Endothelial cell of umbilical vein (primary cell): Measurements from ENCODE around the gene BRD3. TPM values are rescaled to one million over a fixed set of nuclear protein-coding genes. Genes with fewer than 3 reads are reported as not detected.

Experiments used
- BruUV-seq: library from RNA; stranded (reverse); fragments of 400-500 nt; replicated peaks from 2 replicates; lab custom pipeline; 2021; lab: Mats Ljungman, UMichigan
- CTCF ChIA-PET: fragments of 300-600, 350-600 bp; sonication (Branson Sonifier 250); formaldehyde crosslinking; loops from one replicate; lab custom pipeline; 2021; ENCODE audit warnings: antibody characterized with exemption, inconsistent platforms; lab: Charles Lee
- POLR2A ChIA-PET: fragments of 300-600, 350-600 bp; sonication (Branson Sonifier 250); formaldehyde crosslinking; loops from one replicate; lab custom pipeline; 2021; ENCODE audit warnings: antibody characterized with exemption, inconsistent platforms; lab: Charles Lee
- DNase-seq: peaks from one replicate; pipeline ENCODE4 v3.0.0-alpha.2; 2011; ENCODE audit warnings: low read depth, low spot score
- FAIRE-seq: peaks from 2 replicates; lab custom pipeline; 2011; peaks lifted over from hg19 to GRCh38; lab: Jason Lieb, UNC
- H2AFZ ChIP-seq: 2 replicates; pipeline ENCODE4 v1.6.0; 2012; ENCODE audit warnings: low read depth, low read length, control low read depth, inconsistent platforms
- H3K27ac ChIP-seq: 2 replicates; pipeline ENCODE4 v1.5.1; 2011; ENCODE audit warnings: low read depth, mild to moderate bottlenecking, control low read depth, low read length, moderate library complexity; ENCODE audit not compliant: insufficient read depth
- H3K27me3 ChIP-seq, 2 experiments: 2 replicates each; pipeline versions ENCODE4 v1.6.0 to v1.6.1; 2011; ENCODE audit warnings: low read length in 2 of 2, mixed read lengths in 1 of 2; ENCODE audit not compliant: control insufficient read depth in 2 of 2, insufficient read depth in 2 of 2
- H3K36me3 ChIP-seq, 2 experiments: 2 replicates in 1 of 2; 3 replicates in 1 of 2; pipeline ENCODE4 v1.5.1; 2011; ENCODE audit warnings: low read length in 2 of 2, mild to moderate bottlenecking in 1 of 2, moderate library complexity in 1 of 2; ENCODE audit not compliant: control insufficient read depth in 2 of 2, insufficient read depth in 2 of 2; ENCODE audit errors: extremely low read depth in 1 of 2
- H3K4me1 ChIP-seq: 3 replicates; pipeline ENCODE4 v1.5.1; 2011; ENCODE audit warnings: mild to moderate bottlenecking, low read length; ENCODE audit not compliant: control insufficient read depth, insufficient read depth; ENCODE audit errors: extremely low read depth
- H3K4me2 ChIP-seq: 2 replicates; pipeline ENCODE4 v1.6.1; 2011; ENCODE audit warnings: low read length, control low read depth, mixed read lengths; ENCODE audit not compliant: insufficient read depth
- H3K4me3 ChIP-seq, 3 experiments: fragments of 200-600 bp in 1 of 3; sonication (generic), shearing (Covaris generic) in 1 of 3; replicated peaks in 1 of 3; 2 replicates each; pipeline ENCODE4 v1.5.1; 2011 to 2016; ENCODE audit warnings: control low read depth in 3 of 3, low read length in 3 of 3, mild to moderate bottlenecking in 2 of 3, inconsistent platforms in 1 of 3, low read depth in 1 of 3, moderate library complexity in 1 of 3; ENCODE audit not compliant: insufficient read depth in 1 of 3
- H3K79me2 ChIP-seq: 2 replicates; pipeline ENCODE4 v1.6.0; 2012; ENCODE audit warnings: low read length, inconsistent platforms; ENCODE audit not compliant: control insufficient read depth, insufficient read depth
- H3K9ac ChIP-seq: replicated peaks from 2 replicates; pipeline ENCODE3; 2011; ENCODE audit warnings: low read length, control low read depth; ENCODE audit not compliant: insufficient read depth; ENCODE audit errors: extremely low read depth
- H3K9me1 ChIP-seq: replicated peaks from 3 replicates; pipeline ENCODE4 v1.6.0; 2011; ENCODE audit warnings: mild to moderate bottlenecking, low read length; ENCODE audit not compliant: control insufficient read depth, insufficient read depth; ENCODE audit errors: extremely low read depth
- H3K9me3 ChIP-seq: replicated peaks from 2 replicates; pipeline ENCODE4 v1.5.1; 2012; ENCODE audit warnings: low read length, inconsistent platforms; ENCODE audit not compliant: control insufficient read depth, insufficient read depth
- H4K20me1 ChIP-seq: replicated peaks from 2 replicates; pipeline ENCODE3; 2011; ENCODE audit warnings: mild to moderate bottlenecking, low read length; ENCODE audit not compliant: control insufficient read depth, insufficient read depth; ENCODE audit errors: extremely low read depth
- EZH2 ChIP-seq: IDR thresholded peaks from 2 replicates; pipeline ENCODE4 v1.6.1; 2012; ENCODE audit warnings: borderline replicate concordance, low read depth, mild to moderate bottlenecking, moderate library complexity, low read length, inconsistent platforms; ENCODE audit not compliant: severe bottlenecking
- FOS ChIP-seq: IDR thresholded peaks from 2 replicates; pipeline ENCODE4 v1.6.1; 2011; ENCODE audit warnings: mild to moderate bottlenecking, low read length, moderate library complexity, borderline replicate concordance; ENCODE audit not compliant: insufficient read depth
- GATA2 ChIP-seq: IDR thresholded peaks from 2 replicates; pipeline ENCODE4 v1.7.0; 2011; ENCODE audit warnings: low read depth, mild to moderate bottlenecking, moderate library complexity, mixed read lengths, low read length; ENCODE audit not compliant: insufficient read length, insufficient read depth
- JUN ChIP-seq: IDR thresholded peaks from 2 replicates; pipeline ENCODE4 v1.6.1; 2011; ENCODE audit warnings: borderline replicate concordance, low read depth; ENCODE audit not compliant: insufficient read length, insufficient read depth
- MYC ChIP-seq: IDR thresholded peaks from one replicate; pipeline ENCODE4 v1.6.1; 2011; ENCODE audit warnings: mild to moderate bottlenecking, low read depth, low read length
- POLR2A ChIP-seq: IDR thresholded peaks from 2 replicates; pipeline ENCODE4 v1.6.1; 2012; ENCODE audit warnings: low read depth, mild to moderate bottlenecking, control low read depth, low read length
- POLR2AphosphoS5 ChIP-seq: IDR thresholded peaks from 2 replicates; pipeline ENCODE4 v1.6.1; 2012; ENCODE audit warnings: low read depth, mild to moderate bottlenecking, control low read depth, low read length, moderate library complexity; ENCODE audit not compliant: insufficient read depth
- dilution Hi-C: fragments of 300-500 bp; cut with MboI; formaldehyde crosslinking; loops from one replicate; pipeline ENCODE4 v1.15.0; 2019; ENCODE audit warnings: low sequenced_read_pairs; ENCODE audit not compliant: extremely low pct_ligation_motif_present
- intact Hi-C: fragments of 100-400 bp; cut with micrococcal nuclease; formaldehyde crosslinking; loops from one replicate; pipeline ENCODE4 v1.10.0; 2022
- polyA plus RNA-seq, 4 experiments: library from polyadenylated mRNA; depleted of rRNA in 3 of 4; stranded (reverse) in 3 of 4; unstranded in 1 of 4; fragments of >200 nt; gene quantifications; 2 replicates each; pipeline versions ENCODE4 v1.2.1 to v1.2.3, GENCODE V29; 2011 to 2012; ENCODE audit warnings: missing spikeins in 1 of 4
- total RNA-seq: library from RNA; stranded (reverse); gene quantifications from 2 replicates; pipeline ENCODE4 v1.2.3, GENCODE V29; 2021
- TF ChIP-seq, protein P1 (sequence below): IDR thresholded peaks from 2 replicates; pipeline ENCODE4 v1.6.1; 2011; ENCODE audit not compliant: insufficient read depth, insufficient read length
- TF ChIP-seq, protein P2 (sequence below), 2 donors: IDR thresholded peaks; 1 replicate in 1 of 2; 2 replicates in 1 of 2; pipeline ENCODE4 v1.5.1; 2011; ENCODE audit warnings: low read length in 2 of 2, mild to moderate bottlenecking in 2 of 2, moderate library complexity in 2 of 2, control low read depth in 1 of 2, inconsistent platforms in 1 of 2, low read depth in 1 of 2; ENCODE audit not compliant: insufficient read depth in 1 of 2; ENCODE audit errors: extremely low read depth in 1 of 2

Gene BRD3
- total and polyA plus RNA-seq, 2 donors (not counting 3 experiments of a cell fraction or from before 2014, with no cell fraction given), result 10.5 to 47.1 TPM

DNA sequence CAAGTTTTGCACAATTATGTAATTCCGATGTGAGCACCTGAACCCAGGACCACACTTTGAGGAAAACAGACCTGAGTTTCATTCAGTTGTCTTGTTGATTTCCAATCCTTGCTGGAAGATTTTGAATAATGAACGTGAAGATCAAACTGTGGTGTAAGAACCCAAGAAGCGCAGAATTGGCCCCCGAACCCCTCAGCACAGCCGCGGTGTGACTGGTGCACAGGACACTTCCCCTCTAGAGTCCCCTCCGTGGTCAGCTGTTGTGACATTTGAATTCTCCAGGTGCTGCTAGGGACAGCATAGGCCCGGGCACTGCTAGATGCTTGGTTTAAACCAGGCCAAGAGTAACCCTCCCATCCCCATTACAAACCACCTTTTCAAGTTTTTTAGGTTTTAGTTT lies 40.8 kb downstream of the BRD3 start:
- no peaks in the 10 kb centered on the region for H3K27me3 ChIP-seq
- no peak overlapping the region for H3K4me3 ChIP-seq
- no peak overlapping the region for H3K27ac ChIP-seq
- TF ChIP-seq FOS, result no peak
- TF ChIP-seq JUN, result no peak
- no peak for TF ChIP-seq EZH2
- TF ChIP-seq POLR2A, result no peak
- no peak for TF ChIP-seq GATA2
- no peak for TF ChIP-seq MYC
- TF ChIP-seq POLR2AphosphoS5, result no peak
- TF ChIP-seq, protein P1, sequence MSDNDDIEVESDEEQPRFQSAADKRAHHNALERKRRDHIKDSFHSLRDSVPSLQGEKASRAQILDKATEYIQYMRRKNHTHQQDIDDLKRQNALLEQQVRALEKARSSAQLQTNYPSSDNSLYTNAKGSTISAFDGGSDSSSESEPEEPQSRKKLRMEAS, result no peak
- TF ChIP-seq, protein P2, sequence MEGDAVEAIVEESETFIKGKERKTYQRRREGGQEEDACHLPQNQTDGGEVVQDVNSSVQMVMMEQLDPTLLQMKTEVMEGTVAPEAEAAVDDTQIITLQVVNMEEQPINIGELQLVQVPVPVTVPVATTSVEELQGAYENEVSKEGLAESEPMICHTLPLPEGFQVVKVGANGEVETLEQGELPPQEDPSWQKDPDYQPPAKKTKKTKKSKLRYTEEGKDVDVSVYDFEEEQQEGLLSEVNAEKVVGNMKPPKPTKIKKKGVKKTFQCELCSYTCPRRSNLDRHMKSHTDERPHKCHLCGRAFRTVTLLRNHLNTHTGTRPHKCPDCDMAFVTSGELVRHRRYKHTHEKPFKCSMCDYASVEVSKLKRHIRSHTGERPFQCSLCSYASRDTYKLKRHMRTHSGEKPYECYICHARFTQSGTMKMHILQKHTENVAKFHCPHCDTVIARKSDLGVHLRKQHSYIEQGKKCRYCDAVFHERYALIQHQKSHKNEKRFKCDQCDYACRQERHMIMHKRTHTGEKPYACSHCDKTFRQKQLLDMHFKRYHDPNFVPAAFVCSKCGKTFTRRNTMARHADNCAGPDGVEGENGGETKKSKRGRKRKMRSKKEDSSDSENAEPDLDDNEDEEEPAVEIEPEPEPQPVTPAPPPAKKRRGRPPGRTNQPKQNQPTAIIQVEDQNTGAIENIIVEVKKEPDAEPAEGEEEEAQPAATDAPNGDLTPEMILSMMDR (IDR thresholded peaks at IDR 0.05; ENCODE audit: extremely low read depth in 1 of 2, insufficient read depth in 1 of 2, low read depth in 1 of 2, low read length in 2 of 2), result no peak
- no peak overlapping the region for H3K4me2 ChIP-seq
- no peak overlapping the region for H2AFZ ChIP-seq
- CTCF ChIA-PET, result interaction anchor here (1.6 kb wide), 1 partner anchor 40 kb away, joined by 7 read pairs; no protein-coding TSS in a partner anchor
- DNase-seq, result no peak
- H3K36me3 ChIP-seq, result peaks cover 4 to 6% of the 10 kb centered on the region in 2 experiments
- dilution Hi-C loops, result no loop called here
- intact Hi-C loops, result no loop called here
- H4K20me1 ChIP-seq, result no peaks in the 10 kb centered on the region
- H3K79me2 ChIP-seq, result no peaks in the 10 kb centered on the region
- H3K9me3 ChIP-seq, result no peaks in the 10 kb centered on the region
- H3K4me1 ChIP-seq, result peaks cover 5% of the 10 kb centered on the region
- POLR2A ChIA-PET, result no interaction called here
- no TSS peak for BruUV-seq
- no peaks in the 10 kb centered on the region for H3K9me1 ChIP-seq
- no peak for FAIRE-seq
- H3K9ac ChIP-seq, result no peak overlapping the region
